HL-60 (cell line): ENCODE results near the gene MLLT3.

Source experiments
- DNase-seq, 2 experiments: peaks; one replicate each; pipeline ENCODE4 v3.0.0-alpha.2; 2010 to 2020; ENCODE audit warnings: low read depth in 1 of 2, low spot score in 1 of 2
- H3K27ac ChIP-seq: fragments of 250-450 bp; sonication (Bioruptor Pico); replicated peaks from 2 replicates; pipeline ENCODE4 v1.5.1; 2020; ENCODE audit warnings: mild to moderate bottlenecking, moderate library complexity
- H3K27me3 ChIP-seq: fragments of 250-450 bp; sonication (Bioruptor Pico); 2 replicates; pipeline ENCODE4 v1.5.1; 2021; ENCODE audit warnings: mild to moderate bottlenecking, moderate library complexity; ENCODE audit not compliant: insufficient read depth, poor library complexity, severe bottlenecking
- H3K4me3 ChIP-seq: replicated peaks from 2 replicates; pipeline ENCODE4 v1.5.1; 2011; ENCODE audit warnings: mild to moderate bottlenecking, control low read depth, low read length; ENCODE audit not compliant: insufficient read depth
- GABPA ChIP-seq: IDR thresholded peaks from 2 replicates; pipeline ENCODE4 v1.6.1; 2012; ENCODE audit warnings: low read depth
- POLR2AphosphoS5 ChIP-seq: IDR thresholded peaks from 2 replicates; pipeline ENCODE4 v1.6.1; 2012; ENCODE audit warnings: low read depth
- SPI1 ChIP-seq: IDR thresholded peaks from 2 replicates; pipeline ENCODE4 v1.6.1; 2012; ENCODE audit warnings: low read depth, mild to moderate bottlenecking, borderline replicate concordance
- TF ChIP-seq, protein P1 (sequence below): IDR thresholded peaks from one replicate; pipeline ENCODE4 v1.5.1; 2011; ENCODE audit warnings: low read length, control low read depth, inconsistent platforms; ENCODE audit not compliant: insufficient read depth
- TF ChIP-seq, protein P2 (sequence below): IDR thresholded peaks from 2 replicates; pipeline ENCODE4 v1.6.1; 2012; ENCODE audit warnings: low read depth; ENCODE audit not compliant: insufficient replicate concordance

Gene MLLT3

DNA sequence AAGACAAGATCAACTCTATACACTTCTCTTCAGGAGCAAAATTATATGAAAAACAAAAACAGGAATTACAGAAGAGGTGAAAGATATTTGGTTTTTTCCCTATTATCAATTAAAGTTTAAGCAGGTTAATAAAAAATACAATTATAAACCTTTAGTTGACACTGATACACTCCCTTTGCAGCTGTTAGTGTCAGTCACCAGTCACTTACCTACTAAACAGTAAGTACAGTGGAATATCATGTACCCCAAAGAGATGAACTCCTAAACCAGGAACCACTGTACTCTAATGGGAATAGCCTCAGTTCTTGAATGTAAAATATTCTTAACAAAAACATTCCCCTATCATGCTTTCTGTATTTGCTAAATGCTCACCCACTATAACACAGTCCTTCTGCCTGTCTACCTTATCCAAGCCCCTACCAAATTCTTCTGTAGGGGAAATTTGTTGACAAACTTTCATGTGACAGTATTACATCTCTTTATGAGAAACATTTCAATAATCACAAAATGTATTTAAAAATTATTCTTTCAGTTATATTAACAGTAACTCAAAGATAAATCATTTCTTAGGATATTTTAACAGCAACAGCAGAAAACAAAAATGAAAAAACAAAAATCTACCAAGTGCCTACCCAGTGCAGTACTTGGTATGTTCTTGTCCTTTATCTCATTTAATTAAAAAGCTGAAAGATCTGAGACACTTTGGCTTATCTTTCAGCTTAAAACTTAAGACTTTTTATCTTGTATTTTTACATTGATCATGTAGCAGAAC is 212.8 kb downstream of the MLLT3 start:
- no peak overlapping the region for H3K27ac ChIP-seq

GRCh38 chr9:20408513-20408912 is 213.8 kb downstream of the MLLT3 start:
- no peak for DNase-seq
- no peak overlapping the region for H3K4me3 ChIP-seq
- H3K27me3 ChIP-seq, result no peaks in the 10 kb centered on the region
- TF ChIP-seq, protein P1, sequence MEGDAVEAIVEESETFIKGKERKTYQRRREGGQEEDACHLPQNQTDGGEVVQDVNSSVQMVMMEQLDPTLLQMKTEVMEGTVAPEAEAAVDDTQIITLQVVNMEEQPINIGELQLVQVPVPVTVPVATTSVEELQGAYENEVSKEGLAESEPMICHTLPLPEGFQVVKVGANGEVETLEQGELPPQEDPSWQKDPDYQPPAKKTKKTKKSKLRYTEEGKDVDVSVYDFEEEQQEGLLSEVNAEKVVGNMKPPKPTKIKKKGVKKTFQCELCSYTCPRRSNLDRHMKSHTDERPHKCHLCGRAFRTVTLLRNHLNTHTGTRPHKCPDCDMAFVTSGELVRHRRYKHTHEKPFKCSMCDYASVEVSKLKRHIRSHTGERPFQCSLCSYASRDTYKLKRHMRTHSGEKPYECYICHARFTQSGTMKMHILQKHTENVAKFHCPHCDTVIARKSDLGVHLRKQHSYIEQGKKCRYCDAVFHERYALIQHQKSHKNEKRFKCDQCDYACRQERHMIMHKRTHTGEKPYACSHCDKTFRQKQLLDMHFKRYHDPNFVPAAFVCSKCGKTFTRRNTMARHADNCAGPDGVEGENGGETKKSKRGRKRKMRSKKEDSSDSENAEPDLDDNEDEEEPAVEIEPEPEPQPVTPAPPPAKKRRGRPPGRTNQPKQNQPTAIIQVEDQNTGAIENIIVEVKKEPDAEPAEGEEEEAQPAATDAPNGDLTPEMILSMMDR, result no peak
- TF ChIP-seq GABPA (no peak), POLR2AphosphoS5 (no peak), SPI1 (no peak)
- TF ChIP-seq, protein P2, sequence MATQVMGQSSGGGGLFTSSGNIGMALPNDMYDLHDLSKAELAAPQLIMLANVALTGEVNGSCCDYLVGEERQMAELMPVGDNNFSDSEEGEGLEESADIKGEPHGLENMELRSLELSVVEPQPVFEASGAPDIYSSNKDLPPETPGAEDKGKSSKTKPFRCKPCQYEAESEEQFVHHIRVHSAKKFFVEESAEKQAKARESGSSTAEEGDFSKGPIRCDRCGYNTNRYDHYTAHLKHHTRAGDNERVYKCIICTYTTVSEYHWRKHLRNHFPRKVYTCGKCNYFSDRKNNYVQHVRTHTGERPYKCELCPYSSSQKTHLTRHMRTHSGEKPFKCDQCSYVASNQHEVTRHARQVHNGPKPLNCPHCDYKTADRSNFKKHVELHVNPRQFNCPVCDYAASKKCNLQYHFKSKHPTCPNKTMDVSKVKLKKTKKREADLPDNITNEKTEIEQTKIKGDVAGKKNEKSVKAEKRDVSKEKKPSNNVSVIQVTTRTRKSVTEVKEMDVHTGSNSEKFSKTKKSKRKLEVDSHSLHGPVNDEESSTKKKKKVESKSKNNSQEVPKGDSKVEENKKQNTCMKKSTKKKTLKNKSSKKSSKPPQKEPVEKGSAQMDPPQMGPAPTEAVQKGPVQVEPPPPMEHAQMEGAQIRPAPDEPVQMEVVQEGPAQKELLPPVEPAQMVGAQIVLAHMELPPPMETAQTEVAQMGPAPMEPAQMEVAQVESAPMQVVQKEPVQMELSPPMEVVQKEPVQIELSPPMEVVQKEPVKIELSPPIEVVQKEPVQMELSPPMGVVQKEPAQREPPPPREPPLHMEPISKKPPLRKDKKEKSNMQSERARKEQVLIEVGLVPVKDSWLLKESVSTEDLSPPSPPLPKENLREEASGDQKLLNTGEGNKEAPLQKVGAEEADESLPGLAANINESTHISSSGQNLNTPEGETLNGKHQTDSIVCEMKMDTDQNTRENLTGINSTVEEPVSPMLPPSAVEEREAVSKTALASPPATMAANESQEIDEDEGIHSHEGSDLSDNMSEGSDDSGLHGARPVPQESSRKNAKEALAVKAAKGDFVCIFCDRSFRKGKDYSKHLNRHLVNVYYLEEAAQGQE, result no peak
- H3K27ac ChIP-seq, result no peak overlapping the region

More for the DNA sequence above, 212.8 kb downstream of the MLLT3 start:
- TF ChIP-seq POLR2AphosphoS5, result no peak
- TF ChIP-seq, protein P1, result no peak
- TF ChIP-seq, protein P2, result no peak
- no peak for TF ChIP-seq GABPA
- TF ChIP-seq SPI1, result no peak
- no peak for DNase-seq
- H3K4me3 ChIP-seq, result no peak overlapping the region
- no peaks in the 10 kb centered on the region for H3K27me3 ChIP-seq

GRCh38 chr9:20407013-20407412 is 215.3 kb downstream of the MLLT3 start:
- no peak for DNase-seq
- no peaks in the 10 kb centered on the region for H3K27me3 ChIP-seq
- H3K4me3 ChIP-seq, result no peak overlapping the region
- H3K27ac ChIP-seq, result no peak overlapping the region
- TF ChIP-seq SPI1, result no peak

DNA sequence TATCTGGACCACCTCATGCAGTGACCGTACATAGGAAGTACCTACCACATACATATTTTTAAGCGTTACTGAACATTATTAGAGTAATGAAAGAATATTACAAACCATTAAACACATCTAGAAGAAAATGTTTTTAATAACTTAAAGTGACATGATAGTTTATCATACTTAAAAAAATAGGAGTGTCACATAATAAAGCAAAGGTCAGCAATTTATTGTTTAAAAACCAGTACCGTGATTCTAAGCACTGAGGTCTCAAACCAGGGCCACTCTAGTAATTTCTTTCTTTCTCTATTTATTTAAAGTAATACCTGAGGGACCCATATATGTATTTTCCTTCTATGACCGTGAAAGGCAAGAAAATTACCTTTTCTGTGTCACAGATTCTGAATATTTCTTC is 216.0 kb downstream of the MLLT3 start:
- DNase-seq, result no peak
- TF ChIP-seq SPI1, result no peak
- TF ChIP-seq, protein P2, result no peak
- TF ChIP-seq, protein P1, result no peak
- no peak for TF ChIP-seq POLR2AphosphoS5
- TF ChIP-seq GABPA, result no peak
- no peak overlapping the region for H3K4me3 ChIP-seq
- H3K27me3 ChIP-seq, result no peaks in the 10 kb centered on the region
- no peak overlapping the region for H3K27ac ChIP-seq
